ENCODE data around the gene RD3L. TPM values are rescaled to one million over a fixed set of nuclear protein-coding genes. Genes with fewer than 3 reads are reported as not detected.
A peak's percentile ranks its signal among the peaks of the same experiment; 100 is the strongest.
"Not testable (repeated sequence)": the region's sequence is repeated elsewhere in the genome, so short reads cannot be mapped to it uniquely, and the experiment has no call there.

RD3L gene
- total RNA-seq, 1 donor from 2014 or later, result not detected

- TF ChIP-seq CTCF (IDR thresholded peaks at IDR 0.05), result no peak
- Histone ChIP-seq H3K36me3 (no peaks in the 10 kb centered on the region), H3K9me3 (no peaks in the 10 kb centered on the region), H3K4me3 (no peak within 1 kb of the TSS), H3K4me1 (no peaks in the 10 kb centered on the region), H3K27ac (no peak within 1 kb of the TSS), H3K27me3 (no peaks in the 10 kb centered on the region)
- no peak for DNase-seq (ENCODE audit: extremely low spot score in 2 of 2)
- intact Hi-C loops (cut with DNase I), result no loop called here
Observed at GRCh38 chr14:103928011-103928890, 14.1 kb downstream of the RD3L start, which contains the start of gene TDRD9. Gene TDRD9, plus strand, starts transcription at chr14:103928456. Its CDS starts 54 bp downstream, at chr14:103928510.

- DNase-seq (ENCODE audit: extremely low spot score in 2 of 2), result no peak
- intact Hi-C loops (cut with DNase I), result no loop called here
- H3K27me3 ChIP-seq, result no peaks in the 10 kb centered on the region
- no peak overlapping the region for H3K27ac ChIP-seq
- H3K9me3 ChIP-seq, result no peaks in the 10 kb centered on the region
- TF ChIP-seq CTCF (IDR thresholded peaks at IDR 0.05) (no peak), POLR2AphosphoS5 (IDR thresholded peaks at IDR 0.05; ENCODE audit: insufficient read depth in 1 of 2, low read depth in 1 of 2) (no peak), POLR2A (IDR thresholded peaks at IDR 0.05) (no peak)
- no peaks in the 10 kb centered on the region for H3K36me3 ChIP-seq
- no peaks in the 10 kb centered on the region for H3K4me1 ChIP-seq
- H3K4me3 ChIP-seq, result no peak overlapping the region
Observed at GRCh38 chr14:103927566-103927965, 14.8 kb downstream of the RD3L start.

GRCh38 chr14:103925316-103925715 lies 17.0 kb downstream of the RD3L start:
- H3K36me3 ChIP-seq, result no peaks in the 10 kb centered on the region
- TF ChIP-seq POLR2AphosphoS5 (IDR thresholded peaks at IDR 0.05; ENCODE audit: insufficient read depth in 1 of 2, low read depth in 1 of 2), result no peak
- H3K4me1 ChIP-seq, result peaks cover 5% of the 10 kb centered on the region
- H3K9me3 ChIP-seq, result no peaks in the 10 kb centered on the region
- no peaks in the 10 kb centered on the region for H3K27me3 ChIP-seq
- DNase-seq (ENCODE audit: extremely low spot score in 2 of 2), result no peak
- no peak overlapping the region for H3K4me3 ChIP-seq
- intact Hi-C loops (cut with DNase I), result no loop called here
- no peak overlapping the region for H3K27ac ChIP-seq

GRCh38 chr14:103923863-103924262 lies 18.5 kb downstream of the RD3L start:
- intact Hi-C loops (cut with DNase I), result no loop called here
- no peaks in the 10 kb centered on the region for H3K36me3 ChIP-seq
- no peak for DNase-seq (ENCODE audit: extremely low spot score in 2 of 2)
- H3K4me3 ChIP-seq, result no peak overlapping the region
- H3K4me1 ChIP-seq, result peaks cover 15% of the 10 kb centered on the region
- H3K27ac ChIP-seq, result no peak overlapping the region
- no peaks in the 10 kb centered on the region for H3K9me3 ChIP-seq
- TF ChIP-seq POLR2A (IDR thresholded peaks at IDR 0.05), result no peak
- TF ChIP-seq CTCF (IDR thresholded peaks at IDR 0.05), result no peak
- no peak for TF ChIP-seq POLR2AphosphoS5 (IDR thresholded peaks at IDR 0.05; ENCODE audit: insufficient read depth in 1 of 2, low read depth in 1 of 2)
- no peaks in the 10 kb centered on the region for H3K27me3 ChIP-seq

GRCh38 chr14:103921855-103922200 lies 20.5 kb downstream of the RD3L start:
- Histone ChIP-seq H3K36me3 (peaks cover 0 to 14% of the 10 kb centered on the region in 2 donors), H3K4me3 (peak overlapping the region; percentile 79 to 92), H3K4me1 (peaks cover 36% of the 10 kb centered on the region)
- intact Hi-C loops (cut with DNase I); H3K27me3 ChIP-seq; H3K9me3 ChIP-seq; H3K27ac ChIP-seq; DNase-seq (ENCODE audit: extremely low spot score in 2 of 2): not testable (repeated sequence)

Data from vagina (tissue), 2 donors.